ENCODE results near the gene SLC25A1. TPM values are rescaled to one million over a fixed set of nuclear protein-coding genes. Genes with fewer than 3 reads are reported as not detected.

The SLC25A1 gene
- total and polyA plus RNA-seq, 2 donors (not counting 1 experiment from before 2014, with no cell fraction given), result 41.3 to 47.7 TPM

- WGBS (ENCODE audit: insufficient coverage), result 95% methylated on average over 14 of the region's 14 CpGs
- no peaks in the 10 kb centered on the region for H3K36me3 ChIP-seq (replicated peaks in 1 of 2; ENCODE audit: control extremely low read depth in 1 of 2, control insufficient read depth in 1 of 2, extremely low read depth in 1 of 2, insufficient read depth in 2 of 2, low read length in 1 of 2)
- DNase-seq (no peak), ATAC-seq (ENCODE audit: low read depth) (no peak)
- H2AFZ ChIP-seq (ENCODE audit: insufficient read depth, low read depth, low read length, poor library complexity, severe bottlenecking), result no peak overlapping the region
- no peak overlapping the region for H3K4me3 Mint-ChIP-seq
- H3K9me3 ChIP-seq (ENCODE audit: control extremely low read depth in 1 of 3, control insufficient read depth in 2 of 3, insufficient read depth in 1 of 3, low read length in 2 of 3), result no peaks in the 10 kb centered on the region
- H3K9ac ChIP-seq (ENCODE audit: low read length), result no peak overlapping the region
- H3K27me3 Mint-ChIP-seq, result peaks cover 4% of the 10 kb centered on the region
- POLR2A ChIA-PET, result no interaction called here
- no peak overlapping the region for H3K27ac ChIP-seq (ENCODE audit: low read length in 2 of 2)
- no peak overlapping the region for H3K4me3 ChIP-seq (ENCODE audit: control extremely low read depth in 1 of 5, extremely low read depth in 1 of 5, insufficient read depth in 1 of 5, low read depth in 2 of 5, low read length in 4 of 5)
- no peaks in the 10 kb centered on the region for H3K9me3 Mint-ChIP-seq (ENCODE audit: insufficient read depth)
- H3K4me2 ChIP-seq (replicated peaks; ENCODE audit: low read depth, low read length, poor library complexity, severe bottlenecking), result no peak overlapping the region
- no peak overlapping the region for H3K27ac Mint-ChIP-seq
- peaks cover 10% of the 10 kb centered on the region for H3K4me1 Mint-ChIP-seq
- TF ChIP-seq CTCF (IDR thresholded peaks at IDR 0.05), result no peak
- TF ChIP-seq EZH2 (IDR thresholded peaks at IDR 0.05; ENCODE audit: borderline replicate concordance, insufficient read depth, low read depth, low read length, poor library complexity, severe bottlenecking), result no peak
- H4K20me1 ChIP-seq (ENCODE audit: control insufficient read depth, insufficient read depth, low read length, poor library complexity, severe bottlenecking), result no peaks in the 10 kb centered on the region
- H3K79me2 ChIP-seq (ENCODE audit: control insufficient read depth, insufficient read depth, low read length), result no peaks in the 10 kb centered on the region
- intact Hi-C loops (cut with micrococcal nuclease), result no loop called here
- H3K27me3 ChIP-seq (replicated peaks in 1 of 4; ENCODE audit: control extremely low read depth in 1 of 4, control insufficient read depth in 3 of 4, insufficient read depth in 4 of 4, low read length in 3 of 4), result peaks cover 0 to 6% (median 0%) of the 10 kb centered on the region in 4 experiments
- CTCF ChIA-PET, result interaction anchor here (0.5 to 1.0 kb wide), 2 partner anchors 107 to 417 kb away, joined by 3 read pairs; no protein-coding TSS in a partner anchor
- peaks cover 0 to 4% of the 10 kb centered on the region in 2 donors for H3K4me1 ChIP-seq (ENCODE audit: control insufficient read depth in 2 of 2, insufficient read depth in 2 of 2, low read length in 2 of 2)
Measured at GRCh38 chr22:19215360-19215759, 36.8 kb upstream of the SLC25A1 start.

- H3K79me2 ChIP-seq (ENCODE audit: control insufficient read depth, insufficient read depth, low read length), result no peaks in the 10 kb centered on the region
- no peak overlapping the region for H3K27ac Mint-ChIP-seq
- no peaks in the 10 kb centered on the region for H3K36me3 ChIP-seq (replicated peaks in 1 of 2; ENCODE audit: control extremely low read depth in 1 of 2, control insufficient read depth in 1 of 2, extremely low read depth in 1 of 2, insufficient read depth in 2 of 2, low read length in 1 of 2)
- H3K4me2 ChIP-seq (replicated peaks; ENCODE audit: low read depth, low read length, poor library complexity, severe bottlenecking), result no peak overlapping the region
- no peaks in the 10 kb centered on the region for H3K9me3 ChIP-seq (ENCODE audit: control extremely low read depth in 1 of 3, control insufficient read depth in 2 of 3, insufficient read depth in 1 of 3, low read length in 2 of 3)
- no peaks in the 10 kb centered on the region for H3K9me3 Mint-ChIP-seq (ENCODE audit: insufficient read depth)
- TF ChIP-seq EZH2 (IDR thresholded peaks at IDR 0.05; ENCODE audit: borderline replicate concordance, insufficient read depth, low read depth, low read length, poor library complexity, severe bottlenecking), result no peak
- TF ChIP-seq CTCF (IDR thresholded peaks at IDR 0.05), result no peak
- no peak overlapping the region for H3K9ac ChIP-seq (ENCODE audit: low read length)
- ChIA-PET POLR2A (no interaction called here), CTCF (no interaction called here)
- no peak overlapping the region for H3K4me3 Mint-ChIP-seq
- no peak for DNase-seq
- peaks cover 0 to 7% (median 1%) of the 10 kb centered on the region in 4 experiments for H3K27me3 ChIP-seq (replicated peaks in 1 of 4; ENCODE audit: control extremely low read depth in 1 of 4, control insufficient read depth in 3 of 4, insufficient read depth in 4 of 4, low read length in 3 of 4)
- H4K20me1 ChIP-seq (ENCODE audit: control insufficient read depth, insufficient read depth, low read length, poor library complexity, severe bottlenecking), result no peaks in the 10 kb centered on the region
- no peak overlapping the region for H3K27ac ChIP-seq (ENCODE audit: low read length in 2 of 2)
- intact Hi-C loops (cut with micrococcal nuclease), result no loop called here
- H3K4me3 ChIP-seq (ENCODE audit: control extremely low read depth in 1 of 5, extremely low read depth in 1 of 5, insufficient read depth in 1 of 5, low read depth in 2 of 5, low read length in 4 of 5), result no peak overlapping the region
- H3K4me1 Mint-ChIP-seq, result peaks cover 10% of the 10 kb centered on the region
- peaks cover 0 to 4% of the 10 kb centered on the region in 2 donors for H3K4me1 ChIP-seq (ENCODE audit: control insufficient read depth in 2 of 2, insufficient read depth in 2 of 2, low read length in 2 of 2)
- WGBS (ENCODE audit: insufficient coverage), result 83% methylated on average over 3 of the region's 4 CpGs
- H3K27me3 Mint-ChIP-seq, result peaks cover 14% of the 10 kb centered on the region
- no peak overlapping the region for H2AFZ ChIP-seq (ENCODE audit: insufficient read depth, low read depth, low read length, poor library complexity, severe bottlenecking)
- ATAC-seq (ENCODE audit: low read depth), result no peak
Measured at GRCh38 chr22:19214078-19214473, 35.5 kb upstream of the SLC25A1 start.
